Measurements from ENCODE around the gene CCNT1.
A peak's percentile ranks its signal among the peaks of the same experiment; 100 is the strongest.

CCNT1 gene

DNA sequence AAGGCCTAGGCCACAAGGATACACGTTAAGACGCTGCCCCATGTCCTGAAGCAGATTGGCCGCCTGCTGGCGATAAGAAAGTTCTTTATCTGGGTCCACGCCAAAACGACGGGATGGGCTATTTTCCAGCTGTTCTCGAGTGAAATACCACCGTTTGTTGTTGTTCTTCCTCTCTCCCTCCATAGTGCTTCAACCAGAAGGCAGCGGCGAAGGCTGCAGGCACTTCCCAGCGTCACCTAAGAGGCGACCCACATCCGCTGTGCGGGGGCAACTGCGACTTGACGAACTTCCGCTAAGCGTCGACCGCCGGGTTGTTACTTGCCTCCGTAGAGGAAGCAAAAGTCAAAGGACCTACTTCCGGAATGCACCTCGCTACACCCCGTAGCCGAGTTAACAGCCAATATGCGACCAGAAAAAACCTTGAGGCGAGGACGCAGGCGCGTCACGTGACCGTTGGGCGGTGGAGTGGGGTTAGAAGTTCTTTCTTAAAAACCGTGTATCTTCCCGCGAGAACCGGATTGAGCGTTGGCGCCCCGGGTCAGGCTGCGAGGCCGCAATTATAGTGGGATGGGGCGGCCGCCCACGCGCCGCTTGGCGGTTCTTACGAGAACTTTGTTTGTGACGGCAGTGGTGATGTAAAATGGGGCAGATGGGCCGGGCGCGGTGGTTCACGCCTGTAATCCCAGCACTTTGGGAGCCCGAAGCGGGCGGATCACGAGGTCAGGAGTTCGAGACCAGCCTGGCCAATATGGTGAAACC lies at the start of gene CCNT1:
TSS of gene CCNT1 (minus strand) at position 215 of the 759 bp plus-strand sequence. CDS start at position 183, 32 bp downstream.
- H3K4me3 ChIP-seq (ENCODE audit: control insufficient read depth, low read depth, low read length), result peak within 1 kb of the TSS; percentile 53
- TF ChIP-seq, protein P1, sequence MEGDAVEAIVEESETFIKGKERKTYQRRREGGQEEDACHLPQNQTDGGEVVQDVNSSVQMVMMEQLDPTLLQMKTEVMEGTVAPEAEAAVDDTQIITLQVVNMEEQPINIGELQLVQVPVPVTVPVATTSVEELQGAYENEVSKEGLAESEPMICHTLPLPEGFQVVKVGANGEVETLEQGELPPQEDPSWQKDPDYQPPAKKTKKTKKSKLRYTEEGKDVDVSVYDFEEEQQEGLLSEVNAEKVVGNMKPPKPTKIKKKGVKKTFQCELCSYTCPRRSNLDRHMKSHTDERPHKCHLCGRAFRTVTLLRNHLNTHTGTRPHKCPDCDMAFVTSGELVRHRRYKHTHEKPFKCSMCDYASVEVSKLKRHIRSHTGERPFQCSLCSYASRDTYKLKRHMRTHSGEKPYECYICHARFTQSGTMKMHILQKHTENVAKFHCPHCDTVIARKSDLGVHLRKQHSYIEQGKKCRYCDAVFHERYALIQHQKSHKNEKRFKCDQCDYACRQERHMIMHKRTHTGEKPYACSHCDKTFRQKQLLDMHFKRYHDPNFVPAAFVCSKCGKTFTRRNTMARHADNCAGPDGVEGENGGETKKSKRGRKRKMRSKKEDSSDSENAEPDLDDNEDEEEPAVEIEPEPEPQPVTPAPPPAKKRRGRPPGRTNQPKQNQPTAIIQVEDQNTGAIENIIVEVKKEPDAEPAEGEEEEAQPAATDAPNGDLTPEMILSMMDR (IDR thresholded peaks at IDR 0.05; ENCODE audit: control insufficient read depth, insufficient read depth, low read depth, low read length, missing control alignments), result peak; percentile 16
- DNase-seq (ENCODE audit: low read depth), result peak; percentile 100

DNA sequence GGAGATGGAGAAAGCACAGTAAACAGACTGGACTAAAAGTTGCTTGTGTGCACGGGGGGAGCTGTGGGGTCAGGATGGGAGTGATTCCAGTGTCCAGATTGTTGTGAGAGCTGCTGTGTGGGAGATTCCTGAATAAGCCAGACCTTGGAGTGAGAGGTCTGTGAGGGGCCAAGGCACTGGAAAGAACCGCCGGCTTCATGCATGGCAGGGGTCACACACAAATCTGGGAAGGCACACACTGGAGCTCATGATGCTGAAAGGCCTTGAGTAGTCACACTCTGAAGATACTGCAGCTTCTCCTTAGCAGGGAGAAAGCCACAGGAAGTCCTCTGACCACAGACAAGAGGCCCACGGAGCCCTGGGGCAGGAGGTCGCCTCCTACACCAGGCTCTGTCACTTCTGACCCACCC lies 49.3 kb upstream of the CCNT1 start:
- no peak for DNase-seq (ENCODE audit: low read depth)
- TF ChIP-seq, protein P1 (IDR thresholded peaks at IDR 0.05; ENCODE audit: control insufficient read depth, insufficient read depth, low read depth, low read length, missing control alignments), result no peak
- H3K4me3 ChIP-seq (ENCODE audit: control insufficient read depth, low read depth, low read length), result no peak overlapping the region

DNA sequence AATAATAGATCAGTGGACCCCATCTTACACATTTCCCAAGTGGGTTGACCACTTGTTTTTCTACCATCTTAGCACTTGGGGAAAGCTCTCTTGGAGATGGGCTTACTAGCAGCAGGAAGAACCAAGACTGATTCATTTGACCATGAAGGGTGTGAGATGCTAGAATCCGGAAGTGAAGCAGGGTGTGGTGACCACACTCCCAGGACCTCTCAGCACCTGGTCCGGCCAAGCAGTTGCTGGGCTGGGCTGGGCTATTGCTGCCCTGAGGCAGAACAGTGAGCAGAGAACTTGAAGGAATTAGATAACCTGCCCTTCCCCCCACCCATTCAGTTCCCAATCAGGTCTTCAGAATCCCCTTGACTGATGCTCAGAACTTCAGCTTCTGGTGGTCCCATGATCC lies 48.0 kb upstream of the CCNT1 start:
- no peak overlapping the region for H3K4me3 ChIP-seq (ENCODE audit: control insufficient read depth, low read depth, low read length)
- TF ChIP-seq, protein P1 (IDR thresholded peaks at IDR 0.05; ENCODE audit: control insufficient read depth, insufficient read depth, low read depth, low read length, missing control alignments), result no peak
- no peak for DNase-seq (ENCODE audit: low read depth)

DNA sequence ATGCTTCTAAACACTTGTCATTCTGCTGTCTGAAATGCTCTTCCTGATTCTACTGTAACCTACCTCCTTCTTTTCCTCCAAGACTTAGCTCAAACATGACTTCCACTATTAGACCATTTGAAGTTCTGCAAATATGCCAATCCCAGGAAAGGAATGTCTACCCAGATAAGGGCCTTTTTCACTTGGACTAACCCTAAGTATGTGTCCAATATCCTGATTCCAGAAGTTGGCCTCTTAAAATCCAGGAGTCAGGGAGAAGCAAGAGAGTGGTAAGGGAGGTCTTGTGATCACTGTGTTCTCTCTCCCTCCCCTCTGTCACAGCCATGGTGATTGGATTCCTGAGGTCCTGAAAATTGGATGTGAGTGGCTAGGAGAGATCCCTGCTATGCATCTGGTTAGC lies 42.2 kb upstream of the CCNT1 start:
- TF ChIP-seq, protein P1 (IDR thresholded peaks at IDR 0.05; ENCODE audit: control insufficient read depth, insufficient read depth, low read depth, low read length, missing control alignments), result no peak
- no peak for DNase-seq (ENCODE audit: low read depth)
- no peak overlapping the region for H3K4me3 ChIP-seq (ENCODE audit: control insufficient read depth, low read depth, low read length)

DNA sequence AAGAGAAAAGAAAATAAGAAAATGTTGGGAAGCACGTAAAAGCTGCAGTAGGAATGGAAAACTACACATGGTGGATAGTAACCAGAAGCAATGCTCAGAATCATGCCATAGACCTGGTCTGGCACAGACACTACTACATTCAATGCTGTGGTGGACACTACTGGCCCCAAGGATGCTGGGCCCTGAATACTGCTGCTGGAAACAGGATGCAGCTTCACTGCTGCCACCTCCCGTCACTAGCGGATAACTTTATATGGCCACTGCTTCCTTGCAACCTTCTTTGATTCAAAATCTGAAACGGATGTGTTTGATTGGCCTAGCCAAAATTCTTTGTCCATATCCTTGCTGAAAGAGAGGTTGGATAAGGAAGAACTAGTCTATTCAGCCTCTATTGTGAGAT lies 41.7 kb upstream of the CCNT1 start:
- H3K4me3 ChIP-seq (ENCODE audit: control insufficient read depth, low read depth, low read length), result no peak overlapping the region
- TF ChIP-seq, protein P1 (IDR thresholded peaks at IDR 0.05; ENCODE audit: control insufficient read depth, insufficient read depth, low read depth, low read length, missing control alignments), result no peak
- DNase-seq (ENCODE audit: low read depth), result no peak

DNA sequence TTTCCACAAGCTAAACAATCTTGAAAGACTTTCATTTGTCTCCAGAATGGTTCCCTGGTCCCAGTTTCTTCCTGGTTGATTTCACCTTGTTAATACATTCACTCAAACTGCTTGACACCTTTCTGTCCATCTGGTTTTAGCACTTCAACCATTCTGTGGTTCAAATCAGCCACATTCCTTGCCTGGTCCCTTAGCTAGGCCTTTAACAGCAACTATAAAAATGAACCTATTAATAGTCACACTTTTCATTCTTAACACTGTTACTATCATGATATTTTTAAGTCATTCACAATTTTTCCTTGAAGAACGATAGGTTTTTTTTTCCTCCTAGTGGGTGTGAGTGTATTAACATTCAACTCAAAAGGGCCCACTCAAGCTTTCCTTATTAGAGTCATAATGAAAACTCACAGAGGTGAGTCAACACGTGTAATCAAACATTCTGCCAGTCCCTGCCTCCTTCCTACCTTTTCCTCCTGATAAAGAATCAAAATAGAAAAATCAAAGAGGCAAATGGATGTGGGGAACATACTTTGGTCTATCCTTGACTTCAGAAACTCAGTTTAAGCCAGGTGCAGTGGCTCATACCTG lies 34.4 kb upstream of the CCNT1 start:
- TF ChIP-seq, protein P1 (IDR thresholded peaks at IDR 0.05; ENCODE audit: control insufficient read depth, insufficient read depth, low read depth, low read length, missing control alignments), result no peak
- no peak overlapping the region for H3K4me3 ChIP-seq (ENCODE audit: control insufficient read depth, low read depth, low read length)
- DNase-seq (ENCODE audit: low read depth), result no peak

All from AG09309 (cell line).